ENCODE data around the gene DEDD.

The DEDD gene

DNA sequence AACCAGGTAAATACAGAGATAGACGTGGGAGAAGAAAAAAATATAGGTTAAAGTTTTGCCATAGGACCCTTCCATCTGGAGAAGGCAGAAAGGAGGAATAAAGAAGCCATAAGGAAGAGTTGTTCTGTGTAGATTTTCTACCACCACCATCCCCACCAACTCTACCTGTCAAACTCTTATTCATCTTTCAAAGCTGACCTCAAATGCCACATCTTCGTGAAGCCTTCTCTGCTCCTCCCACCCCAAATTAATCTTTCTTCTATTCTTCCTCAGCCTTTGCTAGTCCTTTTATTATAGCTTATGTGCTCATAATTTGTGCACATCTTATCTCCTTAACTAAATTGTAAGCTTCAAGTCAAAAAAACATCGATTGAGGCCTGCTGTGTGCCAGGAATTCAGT is 41.9 kb downstream of the DEDD start:
- TF ChIP-seq SIN3A (IDR thresholded peaks at IDR 0.05; ENCODE audit: borderline replicate concordance, insufficient read depth, low read length) (no peak), TAF1 (IDR thresholded peaks at IDR 0.05; ENCODE audit: borderline replicate concordance, insufficient read depth, low read length) (no peak), FOXP2 (optimal IDR thresholded peaks at IDR 0.05; ENCODE audit: borderline replicate concordance, extremely low read depth, extremely low read length, insufficient read depth) (no peak), POLR2AphosphoS5 (IDR thresholded peaks at IDR 0.05; ENCODE audit: low read depth, low read length) (no peak)
- TF ChIP-seq, protein P1, sequence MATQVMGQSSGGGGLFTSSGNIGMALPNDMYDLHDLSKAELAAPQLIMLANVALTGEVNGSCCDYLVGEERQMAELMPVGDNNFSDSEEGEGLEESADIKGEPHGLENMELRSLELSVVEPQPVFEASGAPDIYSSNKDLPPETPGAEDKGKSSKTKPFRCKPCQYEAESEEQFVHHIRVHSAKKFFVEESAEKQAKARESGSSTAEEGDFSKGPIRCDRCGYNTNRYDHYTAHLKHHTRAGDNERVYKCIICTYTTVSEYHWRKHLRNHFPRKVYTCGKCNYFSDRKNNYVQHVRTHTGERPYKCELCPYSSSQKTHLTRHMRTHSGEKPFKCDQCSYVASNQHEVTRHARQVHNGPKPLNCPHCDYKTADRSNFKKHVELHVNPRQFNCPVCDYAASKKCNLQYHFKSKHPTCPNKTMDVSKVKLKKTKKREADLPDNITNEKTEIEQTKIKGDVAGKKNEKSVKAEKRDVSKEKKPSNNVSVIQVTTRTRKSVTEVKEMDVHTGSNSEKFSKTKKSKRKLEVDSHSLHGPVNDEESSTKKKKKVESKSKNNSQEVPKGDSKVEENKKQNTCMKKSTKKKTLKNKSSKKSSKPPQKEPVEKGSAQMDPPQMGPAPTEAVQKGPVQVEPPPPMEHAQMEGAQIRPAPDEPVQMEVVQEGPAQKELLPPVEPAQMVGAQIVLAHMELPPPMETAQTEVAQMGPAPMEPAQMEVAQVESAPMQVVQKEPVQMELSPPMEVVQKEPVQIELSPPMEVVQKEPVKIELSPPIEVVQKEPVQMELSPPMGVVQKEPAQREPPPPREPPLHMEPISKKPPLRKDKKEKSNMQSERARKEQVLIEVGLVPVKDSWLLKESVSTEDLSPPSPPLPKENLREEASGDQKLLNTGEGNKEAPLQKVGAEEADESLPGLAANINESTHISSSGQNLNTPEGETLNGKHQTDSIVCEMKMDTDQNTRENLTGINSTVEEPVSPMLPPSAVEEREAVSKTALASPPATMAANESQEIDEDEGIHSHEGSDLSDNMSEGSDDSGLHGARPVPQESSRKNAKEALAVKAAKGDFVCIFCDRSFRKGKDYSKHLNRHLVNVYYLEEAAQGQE (IDR thresholded peaks at IDR 0.05; ENCODE audit: insufficient read depth in 1 of 2, low read depth in 2 of 2, low read length in 2 of 2) = no peak

- TF ChIP-seq, protein P1 (IDR thresholded peaks at IDR 0.05; ENCODE audit: insufficient read depth in 1 of 2, low read depth in 2 of 2, low read length in 2 of 2) = no peak
- TF ChIP-seq FOXP2 (optimal IDR thresholded peaks at IDR 0.05; ENCODE audit: borderline replicate concordance, extremely low read depth, extremely low read length, insufficient read depth) (no peak), POLR2AphosphoS5 (IDR thresholded peaks at IDR 0.05; ENCODE audit: low read depth, low read length) (no peak), TAF1 (IDR thresholded peaks at IDR 0.05; ENCODE audit: borderline replicate concordance, insufficient read depth, low read length) (no peak), SIN3A (IDR thresholded peaks at IDR 0.05; ENCODE audit: borderline replicate concordance, insufficient read depth, low read length) (no peak)
These were observed 42.5 kb downstream of the DEDD start for GRCh38 chr1:161089938-161090337.

- TF ChIP-seq POLR2AphosphoS5 (IDR thresholded peaks at IDR 0.05; ENCODE audit: low read depth, low read length) = no peak
- TF ChIP-seq SIN3A (IDR thresholded peaks at IDR 0.05; ENCODE audit: borderline replicate concordance, insufficient read depth, low read length) = no peak
- TF ChIP-seq FOXP2 (optimal IDR thresholded peaks at IDR 0.05; ENCODE audit: borderline replicate concordance, extremely low read depth, extremely low read length, insufficient read depth) = no peak
- TF ChIP-seq, protein P1 (IDR thresholded peaks at IDR 0.05; ENCODE audit: insufficient read depth in 1 of 2, low read depth in 2 of 2, low read length in 2 of 2) = no peak
- TF ChIP-seq TAF1 (IDR thresholded peaks at IDR 0.05; ENCODE audit: borderline replicate concordance, insufficient read depth, low read length) = no peak
These were observed 43.1 kb downstream of the DEDD start, which contains the start of gene NECTIN4 for GRCh38 chr1:161089251-161089924. Gene NECTIN4 (minus strand): TSS chr1:161089558. CDS start chr1:161089296, 262 bp downstream.

GRCh38 chr1:161088587-161089110 is 43.8 kb downstream of the DEDD start:
- no peak for TF ChIP-seq SIN3A (IDR thresholded peaks at IDR 0.05; ENCODE audit: borderline replicate concordance, insufficient read depth, low read length)

DNA sequence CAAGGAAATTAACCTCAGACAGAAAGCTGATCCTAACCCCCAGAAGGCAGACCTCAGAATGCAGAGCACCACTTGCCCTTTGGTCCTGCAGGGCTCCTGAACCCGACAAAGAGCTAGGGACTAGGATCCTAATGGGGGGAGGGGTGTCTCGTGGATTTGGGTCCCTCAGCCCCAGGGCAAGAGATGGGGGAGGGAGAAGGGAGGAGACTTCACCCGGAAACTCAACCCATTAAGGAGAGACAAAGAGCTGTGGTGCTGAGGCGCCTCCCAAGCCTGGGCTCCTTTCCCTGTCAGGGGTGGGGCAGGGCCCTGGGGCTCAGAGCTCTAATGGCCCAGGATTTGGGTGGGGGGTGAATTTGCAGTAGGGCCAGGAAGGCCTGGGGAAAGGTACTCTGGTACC is 46.0 kb downstream of the DEDD start:
- no peak for TF ChIP-seq POLR2AphosphoS5 (IDR thresholded peaks at IDR 0.05; ENCODE audit: low read depth, low read length)
- TF ChIP-seq TAF1 (IDR thresholded peaks at IDR 0.05; ENCODE audit: borderline replicate concordance, insufficient read depth, low read length) = no peak
- no peak for TF ChIP-seq FOXP2 (optimal IDR thresholded peaks at IDR 0.05; ENCODE audit: borderline replicate concordance, extremely low read depth, extremely low read length, insufficient read depth)
- no peak for TF ChIP-seq SIN3A (IDR thresholded peaks at IDR 0.05; ENCODE audit: borderline replicate concordance, insufficient read depth, low read length)
- TF ChIP-seq, protein P1 (IDR thresholded peaks at IDR 0.05; ENCODE audit: insufficient read depth in 1 of 2, low read depth in 2 of 2, low read length in 2 of 2) = no peak

All from PFSK-1 (cell line).